HG02798 (cell line): ENCODE data around the gene CYSRT1.

ENCODE experiments used
- ATAC-seq: cut with Tn5 transposase; IDR thresholded peaks from one replicate; pipeline ENCODE4 v1.9.1; 2021; ENCODE audit warnings: mild to moderate bottlenecking; ENCODE audit not compliant: unreplicated experiment, poor library complexity

CYSRT1 gene

DNA sequence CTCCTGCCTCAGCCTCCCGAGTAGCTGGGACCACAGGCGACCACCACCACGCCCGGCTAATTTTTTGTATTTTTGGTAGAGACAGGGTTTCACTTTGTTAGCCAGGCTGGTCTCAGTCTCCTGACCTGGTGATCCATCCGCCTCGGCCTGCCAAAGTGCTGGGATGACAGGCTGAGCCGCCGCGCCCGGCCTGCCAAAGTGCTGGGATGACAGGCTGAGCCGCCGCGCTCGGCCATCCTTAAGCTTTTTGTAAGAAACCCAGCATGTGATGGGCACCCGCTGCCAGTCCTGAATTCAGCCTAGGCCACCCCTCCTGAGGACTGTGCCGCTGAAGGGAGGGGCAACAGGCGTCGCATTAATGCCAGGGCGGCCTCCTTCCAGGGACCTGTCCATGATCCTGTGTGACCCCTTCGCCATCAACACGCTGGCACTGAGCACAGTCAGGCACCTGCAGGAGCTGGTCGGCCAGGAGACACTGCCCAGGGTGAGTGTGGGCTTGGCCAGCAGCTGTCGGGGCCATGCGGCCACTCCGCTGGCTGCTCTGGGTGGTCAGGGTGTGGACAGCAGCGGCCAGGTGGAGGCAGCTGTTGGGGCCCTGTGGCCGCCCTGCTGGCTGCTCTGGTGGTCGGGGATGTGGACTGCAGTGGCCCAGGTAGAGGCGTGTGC lies 40.7 kb downstream of the CYSRT1 start:
- no peak for ATAC-seq

DNA sequence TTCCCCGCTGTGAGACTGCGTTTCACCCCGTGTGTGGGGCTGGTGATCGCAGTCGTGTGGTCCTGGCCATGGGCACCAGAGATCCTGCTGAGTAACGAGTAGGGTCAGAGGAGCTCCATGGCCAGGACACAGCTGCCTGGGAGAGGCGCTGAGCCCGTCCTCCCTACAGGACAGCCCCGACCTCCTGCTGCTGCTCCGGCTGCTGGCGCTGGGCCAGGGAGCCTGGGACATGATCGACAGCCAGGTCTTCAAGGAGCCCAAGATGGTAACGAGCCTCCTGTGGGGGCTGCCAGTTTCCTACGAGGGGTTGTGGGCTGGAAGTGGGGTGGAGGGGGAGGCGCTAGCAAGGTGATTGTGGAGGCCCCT lies 41.2 kb downstream of the CYSRT1 start:
- ATAC-seq: no peak

DNA sequence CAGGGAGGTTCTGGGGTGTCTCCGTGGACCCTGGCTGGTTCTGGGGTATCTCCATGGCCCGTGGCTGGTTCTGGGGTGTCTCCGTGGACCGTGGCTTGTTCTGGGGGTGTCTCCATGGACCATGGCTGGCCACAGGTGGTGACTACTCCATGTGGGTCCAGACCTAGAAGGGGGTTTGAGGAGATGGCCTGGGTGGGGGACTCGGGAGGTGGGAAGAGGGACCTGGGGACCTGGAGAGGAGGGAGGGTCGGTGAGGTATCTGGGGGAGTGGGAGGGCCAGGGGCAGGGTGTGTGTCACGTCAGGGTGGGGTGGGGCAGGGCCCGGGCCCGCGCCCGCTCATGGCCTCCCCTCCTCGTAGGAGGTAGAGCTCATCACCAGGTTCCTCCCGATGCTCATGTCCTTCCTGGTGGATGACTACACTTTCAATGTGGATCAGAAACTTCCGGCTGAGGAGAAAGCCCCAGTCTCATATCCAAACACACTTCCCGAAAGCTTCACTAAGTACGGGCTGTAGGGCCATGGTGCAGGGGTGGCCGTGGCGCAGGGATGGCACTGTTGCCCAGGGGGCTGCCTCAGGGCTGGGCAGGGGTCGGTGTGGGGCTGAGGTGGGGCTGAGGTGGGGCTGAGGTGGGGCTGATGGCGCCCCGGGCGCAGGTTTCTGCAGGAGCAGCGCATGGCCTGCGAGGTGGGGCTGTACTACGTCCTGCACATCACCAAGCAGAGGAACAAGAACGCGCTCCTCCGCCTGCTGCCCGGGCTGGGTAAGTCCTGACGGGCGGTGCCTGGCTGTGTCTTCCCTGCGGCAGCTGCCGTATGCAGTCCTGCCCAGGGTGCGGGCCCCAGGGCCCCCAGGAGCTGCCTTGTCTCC lies 41.8 kb downstream of the CYSRT1 start:
- ATAC-seq: no peak

DNA sequence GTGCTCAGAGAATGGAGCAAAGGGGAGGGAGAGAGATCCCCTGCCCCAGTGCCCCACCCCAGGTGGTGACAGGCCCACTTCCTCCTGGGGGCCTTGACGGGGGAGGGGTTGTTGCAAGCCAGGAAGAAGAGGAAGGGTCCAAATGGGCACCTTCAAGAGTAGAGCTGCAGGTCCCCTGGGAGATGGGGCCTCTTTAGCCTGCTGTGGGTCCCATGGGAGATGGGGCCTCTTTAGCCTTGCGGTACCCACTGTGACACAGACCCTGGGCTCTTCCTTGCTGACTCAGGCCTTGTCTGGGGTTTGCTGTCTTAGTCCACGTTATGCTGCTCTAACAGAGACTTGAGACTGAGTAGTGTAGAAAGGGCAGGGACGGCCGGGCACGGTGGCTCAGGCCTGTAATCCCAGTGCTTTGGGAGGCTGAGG lies 43.0 kb downstream of the CYSRT1 start:
- peak; percentile 44 for ATAC-seq

DNA sequence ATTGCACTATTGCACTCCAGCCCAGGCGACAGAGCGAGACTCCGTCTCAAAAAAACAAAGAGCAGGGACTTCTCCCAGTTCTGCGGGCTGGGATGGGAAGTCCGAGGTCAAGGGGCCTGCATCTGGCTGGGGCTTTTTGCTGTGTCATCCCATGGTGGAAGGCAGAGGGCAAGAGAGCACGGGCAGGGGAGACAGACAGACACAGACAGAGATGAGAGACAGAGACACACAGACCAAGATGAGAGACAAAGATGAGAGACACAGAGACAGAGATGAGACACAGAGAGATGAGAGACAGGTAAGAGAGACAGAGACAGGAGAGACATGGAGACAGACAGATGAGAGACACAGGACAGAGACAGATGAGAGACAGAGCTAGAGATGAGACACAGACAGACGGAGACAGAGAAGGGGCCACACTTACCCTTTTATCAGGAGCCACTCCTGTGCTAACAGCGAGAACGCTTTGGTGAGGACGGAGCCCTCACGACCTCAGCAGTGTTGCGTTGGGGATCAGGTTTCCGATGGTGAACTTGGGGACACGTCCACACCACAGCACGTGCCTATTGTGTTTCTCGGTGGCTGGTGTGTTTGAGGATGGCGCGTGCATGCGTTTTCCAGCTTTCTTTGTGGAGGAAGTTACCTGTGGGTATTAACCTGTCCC lies 43.7 kb downstream of the CYSRT1 start:
- ATAC-seq: no peak

DNA sequence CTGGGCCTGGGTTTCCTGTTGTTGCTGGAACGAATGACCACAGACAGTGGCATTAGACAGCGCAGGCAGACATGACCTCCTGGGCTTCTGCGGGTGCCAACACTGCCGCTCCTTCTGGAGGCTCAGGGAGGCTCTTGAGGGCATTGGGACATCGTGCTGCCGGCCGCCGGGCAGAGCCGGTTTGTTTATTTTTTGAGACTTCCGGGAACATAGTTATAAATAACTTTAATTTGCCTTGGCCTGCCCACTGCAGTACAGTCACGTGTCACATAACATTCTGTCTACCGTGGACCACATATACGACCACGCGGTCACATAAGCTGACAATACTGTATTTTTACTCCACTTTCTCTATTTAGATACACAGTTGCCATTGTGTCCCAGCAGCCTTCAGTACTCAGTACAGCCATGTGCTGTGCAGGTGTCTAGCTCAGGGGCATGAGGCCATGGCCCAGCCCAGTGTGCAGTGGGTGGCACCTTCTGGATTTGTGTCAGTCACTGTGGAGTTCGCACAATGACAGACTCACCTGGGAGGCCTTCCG lies 44.3 kb downstream of the CYSRT1 start:
- peak; percentile 38 for ATAC-seq

DNA sequence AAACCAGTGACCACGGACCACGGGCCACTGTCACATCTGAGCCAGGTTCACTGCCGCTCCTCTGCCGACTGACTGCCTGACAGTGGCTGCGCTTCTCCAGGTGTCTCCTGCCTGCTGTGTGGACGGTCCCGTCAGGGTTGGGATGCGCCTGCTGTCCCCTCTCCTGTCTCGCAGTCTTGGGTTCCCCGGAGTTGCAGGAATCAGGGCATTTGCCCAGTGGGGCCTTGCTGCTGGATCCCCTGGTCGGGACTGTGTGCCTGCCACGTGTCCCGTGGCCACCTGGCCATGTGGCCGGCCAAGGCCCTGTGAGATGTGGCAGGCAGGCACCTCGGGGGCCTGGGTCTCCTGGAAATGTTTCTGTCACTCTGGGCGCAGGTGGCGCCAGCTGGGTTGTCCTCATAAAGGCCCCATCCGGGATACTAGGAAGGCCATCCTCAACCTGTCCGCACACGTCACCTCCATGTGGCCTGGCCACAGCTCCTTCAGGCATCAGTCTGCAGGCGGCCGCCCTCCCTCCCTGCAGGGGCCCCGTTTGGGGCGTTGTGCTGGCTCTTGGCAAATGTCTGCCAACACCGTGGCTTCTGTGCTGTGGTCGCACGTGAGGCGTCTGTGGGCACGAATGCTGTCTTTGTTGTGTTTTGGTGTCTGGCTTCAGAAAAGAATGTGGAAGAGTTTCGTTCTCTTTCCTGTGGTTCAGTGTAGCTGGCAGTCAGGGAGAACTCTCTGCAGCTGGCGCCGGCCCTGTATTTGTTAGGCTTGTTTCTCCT lies 46.1 kb downstream of the CYSRT1 start:
- ATAC-seq: no peak

DNA sequence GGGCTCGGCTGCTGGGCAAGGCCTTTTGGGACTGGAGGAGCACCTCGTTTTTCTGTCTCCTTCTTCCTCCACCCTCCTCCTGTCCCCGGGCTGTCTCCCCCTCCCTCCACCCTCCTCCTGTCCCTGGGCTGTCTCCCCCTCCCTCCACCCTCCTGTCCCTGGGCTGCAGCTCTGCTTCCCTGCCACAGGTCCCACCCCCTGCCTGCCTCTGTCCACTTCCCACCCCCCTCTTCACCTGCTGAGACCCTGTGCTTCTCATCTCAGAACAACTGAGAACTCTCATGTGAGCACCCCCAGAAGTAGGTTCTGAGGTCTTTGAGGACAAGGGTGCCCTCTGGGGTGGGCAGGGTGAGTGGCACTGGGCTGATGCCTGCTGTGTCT lies 46.7 kb downstream of the CYSRT1 start:
- no peak for ATAC-seq

DNA sequence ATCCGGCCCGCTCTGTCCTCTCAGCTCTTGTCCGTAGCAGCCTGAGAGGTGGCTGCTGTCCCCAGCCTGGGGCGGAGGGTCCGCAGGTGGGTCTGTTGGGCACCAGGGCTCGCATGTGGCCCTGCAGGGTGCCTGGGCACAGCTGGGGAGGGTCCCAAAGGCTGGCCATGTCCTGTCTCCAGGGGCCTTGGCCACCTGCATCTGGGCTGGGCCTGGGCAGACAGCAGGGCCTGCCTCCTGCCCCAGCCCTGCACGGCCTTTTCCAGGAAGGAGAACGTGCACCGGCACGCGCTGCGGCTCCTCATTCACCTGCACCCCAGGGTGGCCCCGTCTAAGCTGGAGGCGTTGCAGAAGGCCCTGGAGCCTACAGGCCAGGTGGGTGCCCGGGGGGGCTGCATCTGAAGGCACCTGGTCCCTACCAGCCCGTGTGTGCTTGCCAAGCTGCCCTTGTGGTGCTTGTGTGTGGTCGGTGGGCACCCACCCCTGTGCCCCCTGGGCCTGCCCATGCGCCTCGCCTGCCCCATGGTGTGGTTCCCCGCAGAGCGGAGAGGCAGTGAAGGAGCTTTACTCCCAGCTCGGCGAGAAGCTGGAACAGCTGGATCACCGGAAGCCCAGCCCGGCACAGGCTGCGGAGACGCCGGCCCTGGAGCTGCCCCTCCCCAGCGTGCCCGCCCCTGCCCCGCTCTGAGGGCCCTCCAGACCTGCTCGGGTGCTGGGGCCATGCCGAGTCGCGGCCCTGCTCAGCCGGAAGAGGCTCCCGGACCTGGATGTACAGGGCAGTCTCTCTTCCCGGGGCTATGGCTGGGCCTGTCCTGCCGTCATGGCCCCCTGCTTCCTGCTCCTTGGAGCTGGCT lies 47.5 kb downstream of the CYSRT1 start:
- ATAC-seq: no peak

DNA sequence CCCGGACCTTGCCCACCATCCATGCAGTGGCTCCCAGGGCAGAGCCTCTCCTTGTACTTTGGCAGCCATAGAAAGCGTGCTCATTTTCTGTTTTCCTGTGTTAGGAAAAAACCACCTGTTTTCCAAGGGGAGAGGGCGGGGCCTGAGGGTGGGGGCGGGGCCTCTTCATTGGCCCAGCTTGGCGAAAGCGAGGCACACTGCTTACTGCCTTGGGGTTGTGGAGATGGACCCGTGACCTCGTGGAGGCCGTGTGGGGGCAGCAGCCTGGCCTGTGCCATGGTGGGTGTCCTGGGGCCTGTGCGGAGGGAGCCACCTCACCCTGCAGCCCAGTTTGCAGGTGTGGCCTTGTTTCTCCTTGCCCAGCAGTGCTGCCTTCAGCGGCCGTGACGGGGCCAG lies 48.1 kb downstream of the CYSRT1 start:
- ATAC-seq: no peak

DNA sequence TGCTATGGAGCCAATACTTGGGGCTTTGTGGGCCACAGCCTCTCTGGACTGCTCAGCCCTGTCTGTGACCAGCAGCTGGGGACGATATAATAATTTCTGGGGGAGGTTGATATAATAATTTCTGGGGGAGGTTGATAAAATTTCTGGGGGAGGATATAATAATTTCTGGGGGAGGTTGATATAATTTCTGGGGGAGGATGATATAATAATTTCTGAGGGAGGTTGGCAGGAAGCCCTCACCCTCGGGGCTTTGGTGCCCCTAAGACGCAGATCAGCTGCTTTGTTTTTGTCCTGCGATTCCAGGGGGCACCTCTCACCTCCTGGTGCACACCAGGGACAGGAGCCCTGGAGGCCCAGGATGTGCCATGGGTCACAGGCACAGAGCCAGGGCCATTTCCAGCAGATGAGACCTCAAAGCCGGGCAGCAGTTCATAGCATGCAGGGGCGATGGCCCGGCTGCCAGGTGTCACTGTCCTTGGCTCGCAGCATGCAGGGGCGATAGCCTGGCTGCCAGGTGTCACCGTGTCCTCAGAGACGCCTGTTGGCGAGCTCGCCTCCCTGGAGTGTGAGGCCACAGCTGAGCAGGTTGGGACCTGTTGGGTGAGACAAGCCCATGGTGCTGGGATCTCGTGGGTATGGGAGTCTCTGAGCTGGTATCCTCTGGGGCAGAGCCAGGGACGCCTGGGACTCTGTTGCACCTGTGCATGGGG lies 48.8 kb downstream of the CYSRT1 start:
- no peak for ATAC-seq

DNA sequence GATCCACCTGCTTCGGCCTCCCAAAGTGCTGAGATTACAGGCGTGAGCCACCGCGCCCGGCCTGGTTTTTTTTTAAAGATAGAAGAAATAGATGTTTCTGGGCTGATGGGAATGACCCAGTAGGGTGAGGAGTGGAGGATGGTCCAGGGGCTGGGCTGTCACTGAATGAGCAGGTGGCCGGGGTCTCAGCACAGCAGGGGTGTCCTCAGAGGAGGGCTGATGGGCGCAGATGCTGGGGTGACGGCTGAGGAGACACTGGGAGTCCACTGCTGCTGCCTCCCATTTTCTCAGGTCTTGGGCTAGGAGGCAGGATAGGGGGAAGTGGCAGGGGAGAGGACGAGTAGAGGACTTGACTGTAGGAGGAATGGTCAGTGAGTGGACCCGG lies 50.2 kb downstream of the CYSRT1 start:
- ATAC-seq: no peak
